GOT3 (cell line): ENCODE results near the gene SRSF7.
"Not testable (repeated sequence)": the region's sequence is repeated elsewhere in the genome, so short reads cannot be mapped to it uniquely, and the experiment has no call there.

Experiments
- DNase-seq: peaks from one replicate; lab custom pipeline; 2025; ENCODE audit warnings: mixed read lengths; lab: John Stamatoyannopoulos, UW

SRSF7 gene

DNA sequence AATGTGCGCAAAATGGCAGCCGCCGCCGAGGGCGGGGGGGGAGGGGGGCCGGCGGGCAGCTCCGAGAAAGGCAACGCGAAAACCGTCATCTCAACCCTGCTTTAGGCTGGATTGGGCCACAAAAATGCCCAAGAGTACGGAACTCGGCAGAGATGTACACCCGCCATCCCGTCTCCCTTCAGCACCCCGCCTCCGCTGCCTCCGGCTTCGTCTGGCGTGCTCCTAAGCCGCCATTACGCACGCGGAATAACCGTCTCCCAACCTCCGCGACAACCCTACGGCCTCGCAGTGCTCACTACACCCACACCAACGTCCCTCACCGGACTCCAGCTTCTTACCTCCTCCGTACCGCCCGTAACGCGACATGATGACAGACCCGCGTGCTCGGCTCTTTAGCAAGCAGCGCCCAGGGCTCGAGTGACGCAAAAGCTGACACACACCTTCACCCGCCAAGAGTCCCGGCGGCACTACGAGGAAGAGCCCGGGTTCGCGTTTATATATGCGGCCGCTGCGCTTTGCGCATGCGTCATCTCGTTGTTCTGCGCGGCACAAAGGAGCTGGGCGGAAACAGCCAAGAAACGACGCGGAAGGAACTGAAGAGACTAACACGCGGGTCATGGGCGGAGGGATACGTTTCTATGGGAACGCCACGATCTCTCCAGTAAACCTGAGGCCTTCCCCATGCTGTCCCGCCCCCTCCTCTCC lies at the start of gene SRSF7:
Gene SRSF7 (minus strand): TSS at position 471 of the 705 bp plus-strand sequence. CDS start 105 bp downstream, at position 366.
- peak; percentile 95 for DNase-seq

DNA sequence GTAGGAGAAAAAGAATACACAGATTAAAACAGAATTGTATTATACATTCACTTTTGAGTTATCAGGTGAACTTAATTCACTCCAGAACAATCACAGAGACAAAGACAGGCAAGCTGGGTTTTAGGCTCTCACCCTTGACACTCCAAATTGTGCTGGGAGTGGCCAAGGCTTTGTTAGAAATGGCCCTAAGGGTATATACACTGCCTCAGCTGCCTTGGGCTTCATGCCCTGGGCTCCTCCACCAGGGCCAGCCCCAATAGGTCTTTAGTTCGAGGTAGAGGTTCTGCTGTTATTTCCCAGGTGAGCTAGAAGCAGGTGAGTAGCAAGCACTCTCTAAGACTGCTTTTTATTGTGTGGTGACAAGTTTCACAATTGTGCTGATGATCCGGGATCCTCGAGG lies 46.8 kb upstream of the SRSF7 start:
- no peak for DNase-seq

DNA sequence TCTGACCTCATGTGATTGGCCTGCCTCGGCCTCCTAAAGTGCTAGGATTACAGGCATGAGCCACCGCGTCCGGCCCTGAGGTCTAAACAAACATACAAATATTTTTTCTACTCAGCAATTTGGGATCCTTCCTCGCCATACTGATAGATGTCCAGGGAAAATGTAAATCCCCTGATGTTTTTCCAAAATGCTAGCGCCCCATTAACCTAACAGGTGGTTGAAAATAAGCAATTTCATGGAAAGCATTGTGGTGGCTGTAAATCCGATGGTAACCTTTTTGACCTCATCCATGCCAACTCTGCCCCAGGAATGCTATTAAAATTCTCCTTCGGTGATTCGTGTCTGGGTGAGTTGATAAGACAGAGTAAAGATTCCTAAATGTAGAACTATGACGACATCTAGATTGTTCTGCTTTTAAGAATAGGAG lies 46.1 kb upstream of the SRSF7 start:
- no peak for DNase-seq

DNA sequence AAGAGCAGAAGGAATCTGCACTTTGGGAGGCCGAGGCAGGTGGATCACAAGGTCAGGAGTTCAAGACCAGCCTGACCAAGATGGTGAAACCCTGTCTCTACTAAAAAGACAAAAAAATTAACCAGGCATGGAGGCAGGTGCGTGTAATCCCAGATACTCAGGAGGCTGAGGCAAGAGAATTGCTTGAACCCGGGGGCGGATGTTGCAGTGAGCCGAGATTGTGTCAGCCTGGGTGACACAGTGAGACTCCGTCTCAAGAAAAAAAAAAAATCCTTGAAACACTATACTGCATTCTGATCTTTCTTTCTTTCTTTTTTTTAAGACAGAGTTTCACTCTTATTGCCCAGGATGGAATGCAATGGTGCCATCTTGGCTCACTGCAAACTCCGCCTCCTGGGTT lies 43.9 kb upstream of the SRSF7 start:
- DNase-seq, result not testable (repeated sequence)

DNA sequence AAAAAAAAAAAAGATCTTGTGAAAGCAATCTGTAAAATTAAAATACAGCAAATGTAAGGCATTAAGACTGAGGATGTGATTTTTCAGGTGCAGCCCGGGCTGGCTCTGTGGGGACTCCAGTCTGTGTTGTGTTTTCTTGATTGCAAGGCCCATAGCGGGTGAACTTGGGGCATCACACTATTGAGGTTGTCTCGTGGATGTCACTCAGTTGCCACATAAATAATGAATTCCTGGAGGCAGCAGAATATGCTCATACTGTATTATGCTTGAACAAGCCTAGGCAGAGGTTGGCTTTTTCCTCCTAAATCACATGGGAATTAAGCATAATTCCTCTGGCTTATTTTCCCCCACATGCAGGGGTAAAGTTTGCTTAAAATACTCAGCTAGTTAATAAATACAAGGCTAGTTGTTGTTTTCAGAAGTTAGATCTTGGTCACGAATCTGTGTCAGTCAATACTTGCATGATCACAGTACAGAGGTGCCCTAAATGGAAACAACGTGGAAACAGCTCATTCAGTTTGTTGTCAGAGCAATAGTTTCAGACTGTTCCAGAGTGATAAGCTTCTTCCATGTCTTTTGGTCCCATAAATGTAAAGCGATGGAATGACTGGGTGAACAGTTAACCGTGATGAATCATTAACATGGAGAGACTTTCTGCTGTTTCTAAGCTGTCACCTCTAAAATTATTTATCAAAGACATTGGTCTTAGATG lies 43.2 kb upstream of the SRSF7 start:
- DNase-seq, result no peak

DNA sequence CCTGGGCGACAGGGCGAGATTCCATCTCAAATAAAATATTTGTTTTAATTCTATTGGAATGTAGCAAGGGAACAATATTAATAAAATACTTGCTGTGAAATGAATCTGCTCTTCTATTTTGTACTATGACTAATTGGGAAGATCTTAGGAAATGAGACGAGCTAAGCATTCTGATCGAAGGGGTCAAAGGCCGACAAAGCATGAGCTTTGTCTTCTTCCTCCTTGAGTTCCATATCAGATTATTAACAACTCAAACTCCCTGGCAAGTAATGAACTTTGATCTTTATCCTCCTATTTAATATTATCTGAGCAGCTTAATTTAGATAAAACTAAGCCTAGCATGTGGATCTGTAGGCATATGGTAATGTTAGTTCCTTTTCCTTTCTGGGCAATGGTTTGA lies 42.4 kb upstream of the SRSF7 start:
- DNase-seq, result no peak

DNA sequence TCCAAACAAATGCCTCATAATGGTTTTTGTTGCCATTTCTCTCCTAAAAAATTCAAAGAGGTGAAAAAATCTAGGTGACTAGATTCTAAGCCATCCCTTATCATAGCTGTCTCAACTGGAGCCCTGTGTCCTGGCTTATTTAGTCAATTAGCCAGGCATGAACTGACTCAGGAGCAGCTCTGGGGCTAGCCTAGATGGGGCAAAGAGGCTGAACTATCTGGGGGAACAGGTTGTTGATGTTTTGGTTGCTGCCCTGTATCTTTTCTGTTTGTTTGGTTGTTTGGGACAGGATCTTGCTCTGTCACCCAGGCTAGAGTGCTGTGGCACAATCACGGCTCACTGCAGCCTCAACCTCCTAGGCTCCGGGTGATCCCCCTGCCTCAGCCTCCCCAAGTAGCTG lies 41.6 kb upstream of the SRSF7 start:
- DNase-seq, result no peak

DNA sequence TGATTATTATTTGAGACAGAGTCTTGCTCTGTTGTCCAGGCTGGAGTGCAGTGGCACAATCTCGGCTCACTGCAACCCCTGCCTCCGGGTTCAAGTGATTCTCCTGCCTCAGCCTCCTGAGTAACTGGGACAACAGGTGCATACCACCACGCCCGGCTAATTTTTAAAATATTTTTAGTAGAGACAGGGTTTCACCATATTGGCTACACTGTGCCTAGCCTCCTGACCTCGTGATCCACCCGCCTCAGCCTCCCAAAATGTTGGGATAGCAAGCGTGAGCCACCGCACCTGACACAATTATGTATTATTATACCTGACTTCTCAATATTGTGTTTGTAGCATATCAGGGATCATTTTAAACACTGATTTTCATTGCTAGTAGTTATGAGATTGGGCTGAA lies 41.2 kb upstream of the SRSF7 start:
- not testable (repeated sequence) for DNase-seq

DNA sequence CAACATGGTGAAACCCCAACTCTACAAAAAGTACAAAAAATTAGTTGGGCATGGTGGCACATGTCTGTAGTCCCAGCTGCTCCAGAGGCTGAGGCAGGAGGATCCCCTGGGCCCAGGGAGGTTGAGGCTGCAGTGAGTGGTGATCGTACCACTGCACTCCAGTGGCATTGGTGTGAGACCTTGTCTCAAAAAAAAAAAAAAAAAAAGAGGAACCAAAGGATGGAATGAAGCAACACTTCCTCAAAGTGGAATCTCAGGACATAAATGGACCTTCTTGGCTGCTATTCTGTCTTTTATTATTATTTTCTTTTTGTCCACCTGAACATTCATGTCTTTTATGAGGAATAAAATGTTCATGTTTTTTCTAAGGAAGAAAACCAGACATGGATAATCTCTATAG lies 40.6 kb upstream of the SRSF7 start:
- DNase-seq, result no peak

DNA sequence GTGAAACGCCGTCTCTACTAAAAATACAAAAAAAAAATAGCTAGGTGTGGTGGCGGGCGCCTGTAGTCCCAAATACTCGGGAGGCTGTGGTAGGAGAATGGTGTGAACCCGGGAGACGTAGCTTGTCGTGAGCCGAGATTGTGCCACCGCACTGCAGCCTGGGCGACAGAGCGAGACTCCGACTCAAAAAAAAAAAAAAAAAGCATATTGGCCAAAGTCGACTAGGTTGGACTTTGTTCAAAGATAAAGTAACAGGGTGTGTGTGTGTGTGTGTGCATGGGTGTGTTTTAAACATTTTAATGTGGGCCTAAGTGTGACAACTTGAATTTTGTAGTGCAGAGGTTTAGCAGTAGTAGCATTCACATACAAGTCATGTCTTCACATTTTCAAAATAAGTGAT lies 38.5 kb upstream of the SRSF7 start:
- DNase-seq, result no peak

DNA sequence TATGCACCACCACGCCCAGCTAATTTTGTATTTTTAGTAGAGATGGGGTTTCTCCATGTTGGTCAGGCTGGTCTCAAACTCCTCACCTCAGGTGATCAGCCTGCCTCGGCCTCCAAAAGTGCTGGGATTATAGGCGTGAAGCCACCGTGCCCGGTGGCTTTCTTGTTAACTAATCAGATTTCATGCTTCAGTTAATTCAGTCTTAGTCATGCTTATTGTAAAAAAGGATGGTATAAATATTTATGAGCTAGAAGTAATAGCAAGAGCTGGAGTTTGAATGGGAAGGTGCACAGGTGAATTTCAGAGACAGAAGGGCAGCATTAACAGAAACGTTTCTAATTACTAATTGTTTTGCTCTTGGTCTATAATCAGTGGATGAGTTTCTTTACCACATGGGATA lies 37.1 kb upstream of the SRSF7 start:
- DNase-seq, result no peak

DNA sequence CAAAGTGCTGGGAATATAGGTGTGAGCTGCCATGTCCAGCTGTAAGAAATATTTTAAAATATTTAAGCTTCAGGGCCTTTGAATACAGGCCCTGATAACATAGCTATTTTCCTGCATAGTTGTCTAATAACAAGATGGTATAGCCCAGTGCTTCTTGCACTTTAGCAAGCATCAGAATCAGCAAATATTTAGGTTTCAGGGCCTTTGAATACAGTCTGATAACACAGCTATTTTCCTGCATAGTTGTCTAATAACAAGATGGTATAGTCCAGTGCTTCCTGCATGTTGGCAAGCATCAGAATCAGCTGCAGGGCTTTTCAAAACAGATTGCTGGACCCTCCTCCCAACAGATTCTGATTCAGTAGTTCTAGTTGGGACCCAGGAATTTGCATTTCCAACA lies 32.4 kb upstream of the SRSF7 start:
- no peak for DNase-seq

DNA sequence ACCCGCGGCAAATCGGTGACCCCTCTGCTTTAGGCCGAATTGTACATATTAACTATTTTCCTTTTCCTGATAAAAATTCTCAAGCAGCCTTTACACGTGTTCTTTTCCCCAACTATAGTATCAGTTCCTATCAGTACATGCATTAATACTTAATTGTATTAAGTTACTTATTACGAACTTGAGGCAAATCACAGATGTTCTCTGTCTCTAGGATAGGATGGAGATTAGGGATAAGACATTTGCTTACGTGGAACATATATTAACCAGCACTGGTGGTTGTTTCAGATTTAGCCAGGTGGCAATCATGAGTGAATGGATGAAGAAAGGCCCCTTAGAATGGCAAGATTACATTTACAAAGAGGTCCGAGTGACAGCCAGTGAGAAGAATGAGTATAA lies 27.5 kb upstream of the SRSF7 start:
- no peak for DNase-seq

DNA sequence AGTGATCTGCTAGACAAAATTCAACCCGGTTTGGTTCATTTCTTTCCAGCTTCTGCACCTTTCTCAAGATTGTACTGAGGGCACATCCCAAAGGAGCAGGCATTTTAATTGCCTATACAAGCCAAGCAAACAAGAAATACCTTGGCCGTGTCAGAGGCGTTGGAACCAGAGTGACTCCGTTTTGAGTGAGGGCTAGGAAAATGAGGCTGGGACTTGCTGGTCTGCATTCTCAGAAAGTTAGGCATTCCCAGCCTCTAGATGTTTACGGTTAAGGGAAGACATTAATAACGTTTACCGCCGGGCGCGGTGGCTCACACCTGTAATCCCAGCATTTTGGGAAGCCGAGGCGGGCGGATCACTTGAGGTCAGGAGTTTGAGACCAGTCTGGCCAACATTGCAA lies 25.4 kb upstream of the SRSF7 start:
- DNase-seq, result no peak

DNA sequence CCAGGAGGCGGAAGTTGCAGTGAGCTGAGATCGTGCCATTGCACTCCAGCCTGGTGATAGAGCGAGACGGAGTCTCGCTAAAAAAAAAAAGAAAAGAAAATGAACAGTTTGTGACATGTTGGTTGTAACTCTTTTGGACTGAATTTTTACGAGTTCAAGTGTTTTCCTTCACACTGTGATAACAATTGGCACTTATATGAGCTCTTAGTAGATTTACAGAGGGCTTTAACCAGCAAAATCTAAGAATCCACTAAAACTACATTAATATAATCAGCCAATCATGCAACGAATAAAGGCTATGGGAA lies 24.7 kb upstream of the SRSF7 start:
- DNase-seq, result no peak

DNA sequence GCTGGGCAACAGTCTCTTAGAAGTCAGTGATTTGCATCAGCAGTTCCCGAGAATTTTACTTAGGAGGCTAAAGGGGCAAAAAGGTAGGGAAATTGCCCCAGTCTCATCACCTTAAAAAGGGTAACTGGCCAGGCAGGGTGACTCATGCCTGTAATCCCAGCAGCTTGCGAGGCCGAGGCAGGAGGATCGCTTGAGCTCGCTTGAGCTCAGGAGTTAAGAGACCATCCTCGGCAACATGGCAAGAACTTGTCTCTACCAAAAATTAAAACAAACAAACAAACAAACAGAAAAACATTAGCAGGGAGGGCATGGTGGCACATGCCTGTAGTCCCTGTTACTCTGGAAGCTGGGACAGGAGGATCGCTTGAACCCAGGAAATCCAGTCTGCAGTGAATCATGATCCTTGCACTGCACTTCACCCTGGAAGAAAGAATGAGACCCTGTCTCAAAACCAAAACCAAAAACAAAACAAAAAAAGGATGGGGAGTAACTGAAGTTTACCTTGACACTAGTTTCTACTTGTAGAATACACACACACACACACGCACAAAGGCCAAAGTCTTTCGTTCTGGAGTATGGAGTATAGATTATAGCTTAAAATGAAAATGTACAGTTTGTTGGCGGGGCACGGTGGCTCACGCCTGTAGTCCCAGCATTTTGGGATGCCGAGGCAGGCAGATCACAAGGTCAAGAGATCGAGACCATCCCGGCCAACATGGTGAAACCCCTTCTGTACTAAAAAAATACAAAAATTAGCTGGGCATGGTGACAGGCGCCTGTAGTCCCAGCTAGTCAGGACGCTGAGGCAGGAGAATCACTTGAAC lies 24.1 kb upstream of the SRSF7 start:
- no peak for DNase-seq

DNA sequence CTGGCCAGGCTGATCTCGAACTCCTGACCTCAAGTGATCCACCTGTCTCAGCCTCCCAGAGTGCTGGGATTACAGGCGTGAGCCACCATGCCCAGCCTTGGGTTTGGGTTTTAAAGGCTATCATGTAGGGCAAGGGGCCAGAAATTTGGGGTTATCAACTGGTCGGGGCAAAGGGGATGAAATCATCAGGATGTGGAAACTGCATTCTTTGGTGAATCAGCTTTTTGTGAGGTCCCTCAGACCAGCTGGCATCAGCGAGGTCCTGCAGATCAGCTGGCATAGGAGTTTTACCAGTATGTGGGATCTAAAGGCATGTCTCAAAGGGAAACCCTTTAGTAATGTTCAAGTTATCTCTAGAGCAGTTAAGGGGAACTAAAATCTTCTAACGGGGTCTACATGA lies 20.5 kb upstream of the SRSF7 start:
- DNase-seq, result no peak

DNA sequence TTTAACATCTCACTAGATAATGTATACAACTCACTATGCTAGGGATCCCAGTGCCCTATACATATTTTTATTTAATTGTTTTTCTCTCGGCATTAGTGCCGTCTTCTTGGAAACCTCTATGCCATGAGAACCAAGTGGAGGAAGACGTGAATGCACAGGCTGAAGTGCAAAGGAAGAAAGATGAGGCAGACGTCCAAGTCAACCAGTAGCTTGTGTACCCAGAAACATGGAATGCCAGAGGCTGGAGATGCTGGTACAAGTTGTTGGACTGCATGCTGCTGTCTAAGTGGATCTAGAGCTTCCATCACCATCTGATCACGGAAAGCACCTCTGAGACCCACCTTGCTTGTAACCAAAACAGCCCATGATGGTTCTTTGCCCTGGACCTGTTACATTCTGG lies 14.4 kb upstream of the SRSF7 start:
- no peak for DNase-seq

DNA sequence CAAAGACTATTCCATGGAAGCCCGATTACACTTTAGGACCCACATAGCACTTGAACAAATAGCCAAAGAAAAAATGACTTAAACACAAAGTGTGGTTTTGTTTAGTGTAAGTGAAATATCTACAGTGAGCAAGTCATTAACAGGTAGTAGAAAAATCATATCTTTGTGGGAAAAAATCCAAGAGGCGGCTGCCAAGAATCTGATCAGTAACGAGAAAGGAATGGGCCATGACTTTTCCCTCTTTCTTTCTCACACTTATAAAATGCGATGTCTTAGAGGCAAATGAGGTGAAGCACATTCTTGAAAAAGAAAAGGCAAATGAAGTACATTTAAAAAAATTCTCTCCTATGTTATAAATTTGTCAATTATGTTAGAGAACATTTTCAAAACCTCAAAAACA lies 14.0 kb upstream of the SRSF7 start:
- DNase-seq, result no peak

DNA sequence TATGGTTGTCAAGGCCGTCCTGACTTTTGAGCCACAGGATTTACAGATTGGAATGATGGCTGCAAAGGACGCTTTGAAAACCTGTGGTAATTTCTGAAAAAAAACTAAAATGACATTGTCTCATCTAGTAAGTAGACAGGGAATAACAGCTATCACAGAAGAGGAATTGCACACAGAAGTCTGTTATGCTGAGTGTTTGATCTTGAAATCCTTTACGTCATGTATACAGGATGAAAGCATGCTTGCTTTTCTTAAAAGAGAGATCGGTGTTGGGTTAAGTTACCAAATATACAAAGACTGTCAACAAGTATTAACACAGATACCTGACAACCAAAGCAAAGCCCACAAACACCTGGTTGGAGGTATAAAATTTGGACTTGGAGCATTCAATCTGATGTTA lies 12.6 kb upstream of the SRSF7 start:
- DNase-seq, result no peak

DNA sequence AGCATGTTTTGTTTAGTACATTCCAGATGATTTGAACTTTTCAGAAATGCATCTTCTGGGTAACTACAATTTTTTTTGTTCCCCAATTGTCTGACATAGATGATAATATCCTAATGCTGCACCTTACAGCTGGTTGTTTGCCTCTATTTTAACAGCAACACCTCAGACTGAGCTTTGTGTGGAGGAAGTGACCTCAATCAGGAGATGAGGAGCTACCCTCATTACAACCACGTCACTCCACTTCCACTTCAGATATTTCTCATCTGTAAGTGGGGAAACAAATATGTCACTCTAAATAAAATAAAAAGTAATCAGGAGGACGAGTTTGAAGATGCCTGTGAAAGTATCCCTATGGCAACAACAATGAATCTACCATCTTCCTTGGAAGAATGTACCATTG lies 12.1 kb upstream of the SRSF7 start:
- no peak for DNase-seq

DNA sequence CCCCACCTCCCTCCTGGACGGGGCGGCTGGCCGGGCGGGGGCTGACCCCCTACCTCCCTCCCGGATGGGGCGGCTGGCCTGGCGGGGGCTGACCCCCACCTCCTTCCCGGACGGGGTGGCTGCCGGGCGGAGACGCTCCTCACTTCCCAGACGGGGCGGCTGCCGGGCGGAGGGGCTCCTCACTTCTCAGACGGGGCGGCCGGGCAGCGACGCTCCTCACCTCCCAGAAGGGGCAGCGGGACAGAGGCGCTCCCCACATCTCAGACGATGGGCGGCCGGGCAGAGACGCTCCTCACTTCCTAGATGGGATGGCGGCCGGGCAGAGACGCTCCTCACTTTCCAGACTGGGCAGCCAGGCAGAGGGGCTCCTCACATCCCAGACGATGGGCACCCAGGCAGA lies 4.7 kb upstream of the SRSF7 start:
- not testable (repeated sequence) for DNase-seq

DNA sequence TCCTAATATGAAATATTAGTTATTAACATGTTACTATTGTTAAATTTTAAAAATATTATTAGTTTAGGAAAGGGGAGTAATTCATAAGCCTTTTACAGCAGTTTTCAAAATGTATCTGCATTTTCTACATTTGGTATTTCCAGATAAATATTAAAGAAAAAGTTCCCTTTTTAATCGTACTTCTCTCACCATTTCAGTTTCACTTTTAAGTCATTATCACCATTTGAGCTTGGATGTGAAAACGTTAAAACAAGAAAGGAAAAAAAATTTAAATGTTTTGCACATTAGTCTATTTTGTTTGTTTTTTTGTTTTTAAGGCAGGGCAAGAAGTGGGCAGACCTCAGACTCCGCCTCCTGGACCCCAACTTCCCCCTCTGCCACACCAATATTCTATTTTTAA lies 3.3 kb upstream of the SRSF7 start:
- DNase-seq, result no peak
